Stimulated activated CD8-positive, alpha-beta memory T cell treated with anti-CD3 and anti-CD28 coated beads, Interleukin-4, amount 100 ng/mL, for 4 hours (primary cell): ENCODE results near the gene NDFIP2.

Experiments
- DNase-seq, 2 donors: peaks; one replicate each; pipeline ENCODE4 v3.0.0-alpha.2; 2020; ENCODE audit warnings: low read depth in 2 of 2, low spot score in 1 of 2

NDFIP2 gene, protein sequence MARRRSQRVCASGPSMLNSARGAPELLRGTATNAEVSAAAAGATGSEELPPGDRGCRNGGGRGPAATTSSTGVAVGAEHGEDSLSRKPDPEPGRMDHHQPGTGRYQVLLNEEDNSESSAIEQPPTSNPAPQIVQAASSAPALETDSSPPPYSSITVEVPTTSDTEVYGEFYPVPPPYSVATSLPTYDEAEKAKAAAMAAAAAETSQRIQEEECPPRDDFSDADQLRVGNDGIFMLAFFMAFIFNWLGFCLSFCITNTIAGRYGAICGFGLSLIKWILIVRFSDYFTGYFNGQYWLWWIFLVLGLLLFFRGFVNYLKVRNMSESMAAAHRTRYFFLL

DNA sequence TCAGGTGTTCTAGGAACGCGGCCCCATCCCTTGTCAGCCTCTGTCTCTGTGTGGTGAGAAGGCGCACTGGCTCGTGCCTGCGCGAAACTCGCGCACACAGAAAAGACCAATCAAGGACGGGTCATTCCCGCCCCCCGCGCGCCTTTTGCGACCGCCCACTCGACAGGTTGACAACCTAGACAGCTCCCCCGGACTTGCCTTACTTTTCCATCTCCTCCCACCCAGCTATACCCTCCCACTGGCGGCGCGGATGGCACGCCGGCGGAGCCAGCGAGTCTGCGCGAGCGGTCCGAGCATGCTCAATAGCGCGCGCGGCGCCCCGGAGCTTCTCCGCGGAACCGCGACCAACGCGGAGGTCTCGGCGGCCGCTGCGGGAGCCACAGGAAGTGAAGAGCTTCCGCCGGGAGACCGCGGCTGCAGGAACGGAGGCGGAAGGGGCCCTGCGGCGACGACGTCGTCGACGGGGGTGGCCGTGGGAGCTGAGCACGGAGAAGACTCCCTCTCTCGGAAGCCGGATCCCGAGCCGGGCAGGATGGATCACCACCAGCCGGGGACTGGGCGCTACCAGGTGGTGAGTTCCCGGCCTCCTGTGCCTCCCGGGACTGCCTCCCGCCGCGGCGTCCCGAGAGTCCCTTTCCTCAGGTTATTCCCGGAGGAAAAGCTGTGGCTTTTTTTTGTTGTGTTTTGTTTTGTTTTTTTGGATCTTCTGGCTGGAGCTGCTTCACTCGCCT, at the start of gene NDFIP2:
TSS of gene NDFIP2 (plus strand) at position 202 of the 731 bp plus-strand sequence. CDS start at position 251, 49 bp downstream.
- DNase-seq, result peak; percentile 90 to 91

DNA sequence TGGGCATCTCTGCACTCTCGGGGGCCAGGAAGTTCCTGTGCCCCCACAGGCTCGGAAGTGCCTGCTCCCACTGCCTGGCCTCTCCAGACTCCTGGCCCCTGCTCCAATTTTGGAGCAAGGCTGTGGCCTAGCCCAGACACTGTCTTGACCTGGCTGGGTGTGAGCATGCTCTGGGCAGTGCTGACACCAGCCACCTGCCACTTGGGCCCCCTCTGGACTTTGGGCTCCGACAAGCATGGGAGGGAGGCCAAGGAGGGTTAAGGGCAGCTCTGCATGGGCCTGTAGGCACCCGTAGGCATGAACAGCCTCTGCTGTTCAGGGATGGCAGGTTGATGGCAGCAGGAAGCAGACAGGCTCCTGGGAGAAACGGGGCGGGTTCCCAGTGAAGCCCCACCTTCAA, 48.9 kb upstream of the NDFIP2 start:
- no peak for DNase-seq

DNA sequence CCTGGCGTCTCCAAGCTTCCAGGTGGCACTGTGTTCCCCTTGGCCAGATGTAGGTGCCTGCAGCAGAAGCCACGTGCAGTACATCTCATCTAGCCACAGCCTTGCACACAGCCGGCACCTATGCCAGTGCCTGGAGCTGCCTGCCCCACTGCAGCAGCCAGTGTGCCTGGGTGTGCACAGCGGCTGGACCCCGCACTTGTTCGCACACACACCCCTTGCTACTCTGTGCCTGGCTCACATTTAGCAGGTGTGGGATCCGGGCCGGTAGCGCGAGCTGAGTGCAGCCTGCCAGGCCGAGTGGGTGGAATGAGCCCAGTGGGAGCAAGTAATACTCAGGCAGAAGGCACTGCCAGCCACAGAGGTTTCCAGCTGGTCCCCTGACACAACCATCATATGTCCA, 48.0 kb upstream of the NDFIP2 start:
- DNase-seq, result no peak

- DNase-seq, result no peak
Observed at GRCh38 chr13:79434556-79434955, 46.4 kb upstream of the NDFIP2 start.

DNA sequence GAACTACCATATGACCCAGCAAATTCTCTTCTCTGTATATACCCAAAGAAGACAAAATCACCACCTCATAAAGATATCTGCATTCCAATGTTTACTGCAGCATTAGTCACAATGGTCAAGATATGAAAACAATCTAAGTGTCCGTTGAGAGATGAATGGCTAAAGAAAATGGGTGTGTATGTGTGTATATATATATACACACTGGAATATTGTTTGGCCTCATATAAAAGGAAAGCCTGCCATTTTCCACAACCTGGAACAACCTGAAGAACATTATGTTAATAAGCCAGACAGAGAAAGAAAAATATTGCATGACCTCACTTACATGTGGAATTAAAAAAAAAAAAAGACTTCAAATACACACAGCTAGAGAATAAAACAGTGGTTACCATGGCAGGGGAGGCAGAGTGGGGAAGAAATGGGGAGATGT, 45.4 kb upstream of the NDFIP2 start:
- DNase-seq, result no peak

DNA sequence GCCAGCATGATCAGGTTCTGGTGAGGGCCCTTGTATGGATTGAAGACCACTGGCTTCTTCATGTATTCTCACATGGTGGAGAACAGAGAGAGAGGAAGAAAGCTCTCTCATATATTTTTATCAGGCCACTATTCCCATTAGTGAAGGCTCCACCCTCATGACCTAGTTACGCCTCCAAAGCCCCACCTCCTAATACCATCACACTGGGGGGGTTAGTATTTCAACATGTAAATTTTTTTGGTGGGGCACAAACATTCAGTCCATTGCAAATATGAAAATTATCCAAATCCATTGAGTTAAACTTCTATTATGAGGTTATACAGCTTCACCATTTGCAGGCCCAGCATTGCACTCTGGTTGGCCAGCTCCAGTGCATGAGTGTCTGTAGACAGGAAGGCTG, 41.7 kb upstream of the NDFIP2 start:
- DNase-seq, result no peak

- DNase-seq, result no peak
Observed at GRCh38 chr13:79440958-79441528, 39.9 kb upstream of the NDFIP2 start.

DNA sequence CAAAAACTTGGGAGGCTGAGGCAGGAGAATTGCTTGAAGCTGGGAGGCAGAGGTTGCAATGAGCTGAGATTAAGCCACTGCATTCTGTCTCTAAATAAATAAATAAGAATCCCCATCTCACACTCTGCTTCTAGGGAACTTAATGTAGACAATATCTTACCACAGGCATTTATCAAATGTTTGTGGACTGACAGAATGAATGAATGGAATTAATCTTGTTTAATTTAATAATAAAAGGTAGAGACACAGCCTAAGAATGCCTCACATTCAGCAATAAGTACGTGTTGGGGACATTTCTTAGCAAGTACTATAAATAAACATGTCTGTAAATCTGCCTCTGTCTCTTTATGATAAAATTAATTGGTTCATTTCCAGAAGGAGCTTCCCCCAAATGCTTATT, 38.7 kb upstream of the NDFIP2 start:
- DNase-seq, result no peak

DNA sequence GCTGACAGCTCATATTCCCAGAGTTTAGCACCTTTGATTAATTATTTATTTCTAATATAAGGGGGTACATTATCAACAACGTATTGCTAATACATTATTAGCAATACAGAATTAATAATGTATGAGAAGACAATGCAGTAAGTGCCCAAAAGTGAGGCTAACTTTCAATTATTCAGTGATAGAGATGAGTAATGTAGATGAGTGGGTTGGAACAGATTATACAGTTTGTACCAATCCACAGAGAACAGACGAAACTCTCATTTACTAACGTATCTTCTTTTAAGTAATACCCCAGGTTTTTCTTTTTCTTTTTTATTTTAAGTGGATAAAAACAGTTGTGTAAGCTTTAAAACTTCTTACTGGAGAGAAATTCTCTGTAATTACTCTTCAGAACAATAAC, 38.2 kb upstream of the NDFIP2 start:
- DNase-seq, result no peak

DNA sequence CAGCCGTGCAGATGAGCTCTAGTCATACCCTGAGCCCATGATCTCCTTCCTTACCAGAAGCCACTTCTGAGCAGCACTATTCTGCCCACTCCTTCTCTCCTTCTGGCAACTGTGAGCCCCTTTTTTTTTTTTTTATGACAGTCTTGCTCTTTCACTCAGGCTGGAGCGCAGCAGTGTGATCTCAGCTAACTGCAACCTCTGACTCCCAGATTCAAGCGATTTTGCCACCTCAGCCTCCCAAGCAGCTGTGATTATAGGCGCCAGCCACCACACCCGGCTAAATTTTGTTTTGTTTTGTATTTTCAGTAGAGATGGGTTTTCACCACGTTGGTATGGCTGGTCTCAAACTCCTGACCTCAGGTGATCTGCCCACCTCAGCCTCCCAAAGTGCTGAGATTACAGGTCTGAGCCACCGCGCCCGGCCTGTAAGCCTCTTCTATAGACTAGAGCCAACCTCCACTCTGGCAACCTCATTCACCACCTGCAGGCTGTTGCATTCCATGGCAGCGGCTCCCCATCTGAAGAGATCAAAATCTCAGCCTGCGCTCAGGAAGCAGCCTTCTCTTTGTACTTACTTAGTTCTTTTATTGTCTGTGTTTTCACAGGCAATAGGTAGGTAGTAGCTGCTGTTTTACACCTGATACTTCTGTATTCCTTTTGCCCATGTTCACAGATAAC, 34.8 kb upstream of the NDFIP2 start:
- DNase-seq, result no peak

- DNase-seq, result no peak
Observed at GRCh38 chr13:79447141-79447540, 33.8 kb upstream of the NDFIP2 start.

GRCh38 chr13:79447741-79448140, 33.2 kb upstream of the NDFIP2 start:
- DNase-seq, result no peak

DNA sequence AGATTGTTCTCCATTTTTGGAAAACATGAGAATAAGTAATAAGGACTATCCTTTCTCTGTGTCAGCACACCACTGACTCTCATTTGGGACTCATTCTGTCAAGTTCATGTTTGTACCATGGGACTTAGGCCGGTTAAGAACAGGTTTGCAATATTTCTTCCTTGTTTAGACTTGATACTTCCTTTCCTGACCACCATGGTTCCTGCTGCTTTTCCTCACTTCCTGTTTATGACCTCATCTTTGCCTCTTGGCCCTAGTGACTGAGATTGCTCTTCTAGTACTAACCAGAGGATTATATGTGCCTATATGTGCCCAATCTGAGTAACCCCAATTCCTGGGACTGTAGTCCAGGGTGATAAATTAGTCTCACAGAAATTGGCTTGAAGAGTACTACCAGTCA, 32.5 kb upstream of the NDFIP2 start:
- no peak for DNase-seq

DNA sequence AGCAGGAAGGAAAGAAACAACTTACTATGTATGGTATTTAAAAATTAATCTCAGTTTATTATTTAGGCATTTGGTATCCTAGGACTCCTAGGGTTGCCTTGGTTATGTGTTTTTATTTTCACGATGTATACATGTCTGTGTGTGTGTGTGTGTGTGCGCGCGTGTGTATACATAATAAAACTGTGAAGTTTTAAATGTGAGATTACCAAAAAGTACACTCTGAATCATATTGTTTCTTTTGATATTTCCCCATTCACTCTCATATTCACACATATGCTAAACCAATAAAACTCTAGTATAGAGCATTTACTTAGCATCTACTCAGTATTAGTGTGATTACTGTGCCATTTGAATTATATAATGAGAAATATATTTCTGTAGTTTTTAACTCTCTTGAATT, 30.8 kb upstream of the NDFIP2 start:
- DNase-seq, result no peak

- DNase-seq, result peak; percentile 84 to 93
Observed at GRCh38 chr13:79451500-79451962, 29.4 kb upstream of the NDFIP2 start.

GRCh38 chr13:79452239-79452913, 28.6 kb upstream of the NDFIP2 start:
- no peak for DNase-seq

DNA sequence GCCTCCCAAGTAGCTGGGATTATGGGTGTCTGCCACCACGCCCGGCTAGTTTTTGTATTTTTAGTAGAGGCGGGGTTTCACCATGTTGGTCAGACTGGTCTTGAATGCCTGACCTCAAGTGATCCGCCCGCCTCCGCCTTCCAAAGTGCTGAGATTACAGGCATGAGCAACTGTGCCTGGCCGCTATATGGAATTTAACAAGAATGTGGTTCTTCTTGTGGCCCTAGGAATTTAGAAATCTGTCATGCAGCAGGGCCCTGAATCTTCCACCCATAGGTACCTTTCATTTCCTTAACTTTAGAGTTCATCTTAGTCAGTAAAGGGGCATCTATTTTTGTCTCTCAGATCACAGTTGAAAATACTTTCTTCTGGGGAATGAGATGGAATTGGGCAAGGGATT, 25.6 kb upstream of the NDFIP2 start:
- no peak for DNase-seq

- DNase-seq, result no peak
Observed at GRCh38 chr13:79456051-79456450, 24.9 kb upstream of the NDFIP2 start.

DNA sequence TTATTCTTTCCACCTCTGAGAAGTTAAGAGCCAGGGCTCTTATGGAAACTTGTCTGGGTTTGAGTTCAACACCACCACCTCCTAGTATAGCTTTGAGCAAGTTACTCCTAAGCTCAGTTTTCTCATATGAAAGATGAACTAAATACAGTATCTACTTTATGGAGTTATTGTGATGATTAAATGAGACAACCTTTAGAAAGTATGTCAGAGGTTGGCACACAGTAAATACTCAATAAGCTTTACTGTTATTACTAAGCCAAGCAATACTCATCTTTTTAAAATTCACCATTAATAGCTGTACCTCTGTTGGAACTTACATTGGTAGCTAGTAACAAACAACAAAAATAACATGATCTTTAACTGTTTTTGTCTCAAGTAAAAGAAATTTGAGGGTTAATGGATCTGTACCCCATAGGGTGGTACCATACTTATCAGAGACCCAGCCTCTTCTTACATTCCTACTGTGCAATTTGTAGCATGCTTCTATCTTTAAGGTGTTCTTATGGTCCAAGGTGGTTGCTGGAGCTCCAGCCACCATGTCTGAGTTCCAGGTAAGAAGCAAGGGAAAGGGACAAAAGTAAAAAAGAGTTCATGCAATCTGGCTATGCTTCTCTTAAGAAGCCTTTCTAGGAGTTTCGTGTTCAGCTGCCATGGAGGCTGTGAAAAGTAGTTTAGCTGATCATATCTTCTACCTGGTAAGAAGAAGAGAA, 24.1 kb upstream of the NDFIP2 start:
- DNase-seq, result no peak

- DNase-seq, result no peak
Observed at GRCh38 chr13:79457390-79457789, 23.6 kb upstream of the NDFIP2 start.
